HCT116 (cell line): ENCODE measurements around the gene DHRS7B.
A peak's percentile ranks its signal among the peaks of the same experiment; 100 is the strongest.

ENCODE experiments used
- ATF3 ChIP-seq: IDR thresholded peaks from 2 replicates; pipeline ENCODE4 v1.6.1; 2012
- CTCF ChIP-seq, 3 experiments: fragments of 200-600 bp in 1 of 3; sonication (generic) in 1 of 3; IDR thresholded peaks in 2 of 3; conservative IDR thresholded peaks in 1 of 3; 2 replicates each; pipeline ENCODE4 v1.5.1; 2012 to 2017; ENCODE audit warnings: low read depth in 2 of 3, low read length in 2 of 3, antibody characterized with exemption in 1 of 3, borderline replicate concordance in 1 of 3, control low read depth in 1 of 3, mild to moderate bottlenecking in 1 of 3, mixed read lengths in 1 of 3, mixed run types in 1 of 3, moderate library complexity in 1 of 3; ENCODE audit not compliant: insufficient read depth in 1 of 3
- ELF1 ChIP-seq: IDR thresholded peaks from 2 replicates; pipeline ENCODE4 v1.6.1; 2012; ENCODE audit warnings: low read depth, borderline replicate concordance
- EZH2 ChIP-seq: fragments of 200-600 bp; sonication (generic); IDR thresholded peaks from 2 replicates; pipeline ENCODE4 v1.6.1; 2017; ENCODE audit warnings: antibody characterized with exemption, mixed run types
- JUND ChIP-seq: IDR thresholded peaks from 2 replicates; pipeline ENCODE4 v1.6.1; 2012
- POLR2AphosphoS5 ChIP-seq: IDR thresholded peaks from 2 replicates; pipeline ENCODE4 v1.6.1; 2011; ENCODE audit warnings: mild to moderate bottlenecking, low read depth, low read length, moderate library complexity
- RAD21 ChIP-seq: IDR thresholded peaks from 2 replicates; pipeline ENCODE4 v1.6.1; 2012; ENCODE audit warnings: low read depth, mild to moderate bottlenecking
- REST ChIP-seq: IDR thresholded peaks from 2 replicates; pipeline ENCODE4 v1.6.1; 2012; ENCODE audit warnings: low read depth
- TCF7L2 ChIP-seq: IDR thresholded peaks from 2 replicates; pipeline ENCODE4 v1.7.0; 2011; ENCODE audit warnings: borderline replicate concordance, inconsistent platforms; ENCODE audit not compliant: insufficient read depth, insufficient read length; ENCODE audit errors: extremely low read depth
- YY1 ChIP-seq: IDR thresholded peaks from 2 replicates; pipeline ENCODE4 v1.6.1; 2011; ENCODE audit warnings: low read length, low read depth, moderate library complexity, mild to moderate bottlenecking; ENCODE audit not compliant: insufficient replicate concordance; ENCODE audit errors: extremely low read depth

- no peak for TF ChIP-seq CTCF (IDR thresholded peaks at IDR 0.05 in 2 of 3, conservative IDR thresholded peaks at IDR 0.05 in 1 of 3; ENCODE audit: borderline replicate concordance in 1 of 3, insufficient read depth in 1 of 3, low read depth in 2 of 3, low read length in 2 of 3)
- no peak for TF ChIP-seq REST
- TF ChIP-seq JUND, result no peak
- no peak for TF ChIP-seq EZH2
- no peak for TF ChIP-seq ATF3
- TF ChIP-seq TCF7L2, result peak; percentile 12
- TF ChIP-seq ELF1, result peak; percentile 78
- no peak for TF ChIP-seq RAD21
- peak; percentile 97 for TF ChIP-seq YY1
- peak; percentile 62 for TF ChIP-seq POLR2AphosphoS5
Observed at GRCh38 chr17:21214015-21214776, 87.4 kb downstream of the DHRS7B start, which contains the start of gene TMEM11.
